Activated T-helper 9 cell treated with anti-CD3 and anti-CD28 coated beads, Interleukin-2, amount 50 U/mL, for 16 hours (primary cell): ENCODE results near the gene EVA1A.

Experiments used
- DNase-seq: peaks from one replicate; pipeline ENCODE4 v3.0.0-alpha.2; 2020; ENCODE audit warnings: low read depth

The EVA1A gene, protein sequence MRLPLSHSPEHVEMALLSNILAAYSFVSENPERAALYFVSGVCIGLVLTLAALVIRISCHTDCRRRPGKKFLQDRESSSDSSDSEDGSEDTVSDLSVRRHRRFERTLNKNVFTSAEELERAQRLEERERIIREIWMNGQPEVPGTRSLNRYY

DNA sequence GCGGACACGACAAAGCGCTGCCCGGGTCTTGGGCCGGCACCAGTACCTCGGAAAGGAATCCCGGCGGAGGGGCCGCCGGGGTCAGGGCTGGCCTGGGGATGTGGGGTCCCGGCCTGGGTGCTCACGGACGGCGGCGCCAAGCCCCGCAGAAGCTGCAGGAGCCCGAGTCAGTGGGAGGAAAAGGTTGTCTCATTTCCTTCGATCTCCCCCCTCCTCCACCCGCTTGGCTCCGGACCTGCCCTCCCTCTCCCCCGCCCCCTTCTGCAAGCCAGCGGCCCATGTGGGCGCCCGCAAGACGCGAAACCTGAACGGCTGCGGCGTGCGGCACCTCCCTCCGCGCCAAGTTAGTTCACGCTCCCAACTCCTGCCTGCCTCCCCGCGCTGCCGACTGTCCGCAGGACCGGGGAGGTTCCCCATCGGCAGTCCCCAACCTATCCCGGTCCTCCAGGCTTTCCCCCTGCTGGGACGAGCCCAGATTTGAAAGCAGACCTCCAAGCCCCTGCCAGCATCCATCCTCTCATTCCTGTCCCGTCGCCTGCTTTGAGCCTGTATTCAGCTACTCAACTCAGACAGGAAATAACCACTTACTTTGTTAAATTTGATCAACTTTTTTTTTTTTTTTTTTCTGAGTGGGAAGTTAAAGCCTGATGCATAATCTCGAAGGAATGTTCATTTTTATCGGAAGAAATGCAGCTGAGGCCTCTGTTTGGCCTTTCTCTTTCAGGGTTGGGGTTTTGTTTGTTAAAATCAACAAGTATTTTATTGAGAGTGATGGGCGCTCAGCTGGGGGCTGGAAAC, at the start of gene EVA1A:
Gene EVA1A (minus strand): TSS at position 172 of the 798 bp plus-strand sequence. CDS start 42,799 bp downstream, outside the sequence.
- DNase-seq = no peak

DNA sequence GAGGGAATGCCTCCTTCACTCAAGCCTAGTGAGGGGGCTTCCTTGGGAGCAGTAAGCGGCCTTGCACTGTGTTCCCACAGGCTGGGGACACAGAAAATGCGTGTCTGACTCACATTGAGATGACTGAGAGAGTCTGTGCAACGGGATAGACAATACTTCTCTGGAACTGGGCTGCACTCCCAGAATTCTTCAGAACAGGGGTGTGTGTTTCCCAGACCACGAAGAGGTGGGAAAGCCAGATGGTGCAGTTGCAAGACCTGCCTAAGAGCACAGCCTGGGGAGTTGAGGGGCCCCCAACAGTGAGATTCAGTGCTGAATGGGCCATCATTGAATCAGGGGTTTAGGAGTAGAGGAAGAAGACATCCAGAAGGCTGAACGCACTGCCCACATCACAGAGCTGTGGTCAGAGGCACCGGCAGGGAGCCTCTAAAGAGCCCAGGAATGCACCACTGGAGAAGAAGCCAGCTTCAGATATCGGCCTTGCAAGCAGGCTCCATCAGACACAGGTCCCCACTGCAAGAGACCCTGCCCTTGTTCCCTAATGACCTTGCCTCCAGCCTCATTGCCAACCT, 49.3 kb upstream of the EVA1A start:
- no peak for DNase-seq

- DNase-seq = no peak
Measured at GRCh38 chr2:75609334-75609689, 48.6 kb upstream of the EVA1A start.

DNA sequence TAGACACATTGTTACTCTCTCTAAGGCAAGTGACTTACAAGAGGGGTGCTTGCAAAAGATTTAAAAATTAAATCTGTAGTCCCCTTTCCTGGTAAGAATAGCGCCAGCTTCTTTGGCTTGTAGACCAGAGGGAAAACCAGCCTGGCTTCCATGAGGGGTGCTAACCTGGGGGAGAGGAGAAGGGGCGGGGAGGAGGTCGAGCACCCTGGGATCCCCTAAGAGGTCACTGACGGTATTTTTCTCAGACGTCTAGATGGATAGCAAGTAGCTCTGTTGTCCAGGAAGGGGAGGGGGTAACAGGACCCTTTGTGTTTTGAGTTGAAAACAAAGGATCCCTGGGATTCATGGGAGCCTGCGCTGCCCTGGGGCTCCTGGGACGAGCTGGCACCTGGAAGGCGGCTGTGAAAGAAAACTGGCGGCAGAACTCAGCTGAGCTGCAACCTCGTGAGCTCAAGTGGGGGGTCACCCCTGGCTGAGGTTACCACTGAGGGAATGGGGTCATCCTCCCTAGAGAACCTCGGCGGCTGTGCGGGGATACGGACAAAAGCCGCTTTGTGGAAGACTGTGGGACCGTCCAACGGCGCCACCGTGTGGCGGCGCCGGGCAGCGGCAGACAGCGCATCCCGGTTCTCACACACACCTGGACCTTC, 48.1 kb upstream of the EVA1A start:
- peak; percentile 23 for DNase-seq

DNA sequence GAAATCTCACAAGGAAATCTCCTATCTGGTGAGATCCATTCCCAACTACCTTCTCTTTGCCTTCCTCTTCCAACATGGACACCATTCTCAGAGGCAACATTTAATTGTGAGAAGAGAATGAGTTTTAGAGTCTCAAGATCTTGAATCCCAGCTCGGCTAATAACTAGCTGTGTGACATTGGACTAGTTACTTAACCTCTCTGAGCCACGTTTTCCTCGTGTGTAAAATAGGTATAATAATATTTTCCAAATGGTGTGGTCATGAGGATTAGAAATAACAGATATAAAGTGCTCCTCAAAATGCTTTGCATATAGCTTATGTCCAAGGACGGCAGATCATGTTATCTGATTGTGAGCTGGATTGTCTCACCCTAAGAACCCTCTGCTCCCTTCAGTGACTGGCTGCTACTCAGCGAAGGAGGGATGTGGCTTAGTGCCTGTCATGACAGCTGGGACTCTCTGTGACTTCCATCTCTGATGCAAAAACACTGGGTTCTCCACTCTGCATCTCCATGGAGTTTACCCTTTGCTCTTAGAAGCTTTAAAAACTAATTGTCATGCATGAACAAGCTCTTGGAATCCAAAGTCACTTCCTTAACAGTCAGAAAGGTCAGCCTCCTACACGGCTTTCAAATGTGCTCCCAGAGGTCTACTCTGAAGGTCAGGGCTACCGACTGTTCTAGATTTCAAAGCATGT, 47.4 kb upstream of the EVA1A start:
- no peak for DNase-seq

DNA sequence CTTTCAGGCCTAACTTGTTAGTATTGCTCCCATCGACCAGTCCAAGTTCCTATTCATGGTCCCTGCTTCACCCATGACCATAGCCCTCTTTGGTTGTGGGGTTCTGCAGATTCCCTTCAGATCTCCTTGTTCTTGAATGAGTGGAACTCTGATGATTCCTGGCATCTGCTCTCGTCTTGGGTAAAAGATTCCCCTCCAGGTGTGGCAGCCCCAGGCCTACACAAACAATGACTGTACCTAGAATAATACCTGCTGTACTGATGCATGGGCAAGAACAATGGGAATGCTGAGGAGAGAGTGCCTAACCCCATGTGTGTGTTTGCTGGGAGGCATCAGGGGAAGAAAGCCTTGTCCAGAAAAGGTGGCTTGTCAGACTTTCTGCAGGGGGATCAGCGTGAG, 46.7 kb upstream of the EVA1A start:
- DNase-seq = no peak

GRCh38 chr2:75606761-75607399, 46.1 kb upstream of the EVA1A start:
- DNase-seq = no peak

- DNase-seq = no peak
Measured at GRCh38 chr2:75605770-75606529, 45.2 kb upstream of the EVA1A start.

DNA sequence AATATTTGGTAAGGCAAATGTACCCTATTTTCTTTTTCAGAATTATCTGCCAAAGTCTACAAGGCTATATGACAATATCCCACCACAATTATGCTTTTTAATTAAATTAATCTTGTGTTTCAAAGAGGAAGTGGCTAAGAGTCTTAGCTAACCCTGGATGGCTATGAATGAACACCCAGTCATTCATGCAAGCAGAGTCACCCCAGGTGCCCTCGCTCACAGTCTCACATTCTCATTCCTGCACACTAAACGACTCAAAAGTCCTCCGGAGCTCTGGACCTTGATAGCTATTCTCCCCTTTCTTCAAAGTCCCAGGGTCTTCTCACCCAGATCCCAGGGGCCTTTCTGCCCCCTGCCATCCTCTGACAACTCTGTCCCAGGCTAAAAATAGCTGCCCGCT, 43.7 kb upstream of the EVA1A start:
- DNase-seq = no peak

DNA sequence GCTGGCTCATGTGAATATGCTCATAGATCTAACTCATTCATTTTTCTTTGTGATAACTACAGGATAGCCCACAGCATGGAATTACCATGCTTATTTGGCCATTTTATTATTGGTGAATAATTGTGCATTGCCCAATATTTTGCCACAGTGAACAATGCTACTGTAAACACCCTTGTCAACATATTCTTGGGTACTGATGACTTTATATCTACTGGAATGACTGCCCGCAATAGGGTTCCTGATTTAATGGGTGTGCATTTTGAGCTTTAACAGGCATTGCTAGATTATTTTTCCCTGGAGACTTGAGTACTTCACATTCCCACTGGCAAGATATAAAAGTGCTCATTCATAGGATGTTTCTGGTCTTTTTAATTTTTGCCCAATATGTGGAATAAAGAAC, 42.7 kb upstream of the EVA1A start:
- no peak for DNase-seq

DNA sequence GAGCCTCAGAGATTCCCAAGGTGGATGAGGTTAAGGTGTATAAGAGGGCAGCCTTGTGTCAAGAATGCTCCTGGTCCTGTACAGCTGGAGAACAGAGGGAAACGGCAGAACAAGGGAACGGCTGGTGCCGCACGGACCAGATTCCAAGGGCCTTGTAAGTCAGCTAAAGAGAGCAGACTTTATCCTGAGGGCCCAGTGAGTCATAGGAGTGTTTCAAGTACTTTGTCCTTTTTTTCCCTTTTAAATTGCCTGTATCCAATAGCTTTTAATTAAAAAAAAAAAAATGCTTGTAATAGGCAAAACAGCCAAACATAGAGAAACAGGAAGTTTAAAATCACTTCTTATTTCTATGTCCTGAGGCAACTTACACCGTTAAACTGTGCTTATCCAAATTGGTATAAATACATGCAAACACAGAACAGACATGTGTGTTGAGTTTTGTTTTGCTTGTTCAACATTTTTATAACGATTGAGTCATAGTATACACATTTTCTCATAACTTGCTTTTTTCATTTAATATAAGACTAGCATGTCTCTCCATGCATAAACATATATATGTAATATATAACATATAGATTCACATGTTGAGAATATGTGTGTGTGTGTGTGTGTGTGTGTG, 42.1 kb upstream of the EVA1A start:
- DNase-seq = no peak

- no peak for DNase-seq
Measured at GRCh38 chr2:75600461-75601011, 39.8 kb upstream of the EVA1A start.

GRCh38 chr2:75598589-75599155, 37.9 kb upstream of the EVA1A start:
- no peak for DNase-seq

DNA sequence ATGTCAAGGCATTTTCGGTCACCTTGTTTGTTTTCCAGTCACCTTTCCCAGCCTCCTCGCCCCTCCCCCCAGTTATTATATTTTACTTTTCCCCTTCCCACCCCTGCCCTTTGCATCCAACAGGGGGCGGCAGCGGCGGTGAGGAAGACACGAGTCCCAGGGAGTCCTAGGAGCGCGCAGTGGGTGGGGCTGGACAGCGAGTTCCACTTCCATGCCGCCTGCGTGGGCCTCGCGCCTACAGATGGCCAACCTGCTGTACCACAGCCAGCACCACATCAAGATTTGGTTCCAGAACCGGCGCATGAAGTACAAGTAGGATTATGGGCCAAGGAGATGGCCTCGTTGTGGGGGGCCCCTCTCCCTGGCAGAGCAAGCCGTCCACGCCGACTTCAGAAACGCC, 37.2 kb upstream of the EVA1A start:
- DNase-seq = no peak

GRCh38 chr2:75596784-75597183, 36.0 kb upstream of the EVA1A start:
- no peak for DNase-seq

DNA sequence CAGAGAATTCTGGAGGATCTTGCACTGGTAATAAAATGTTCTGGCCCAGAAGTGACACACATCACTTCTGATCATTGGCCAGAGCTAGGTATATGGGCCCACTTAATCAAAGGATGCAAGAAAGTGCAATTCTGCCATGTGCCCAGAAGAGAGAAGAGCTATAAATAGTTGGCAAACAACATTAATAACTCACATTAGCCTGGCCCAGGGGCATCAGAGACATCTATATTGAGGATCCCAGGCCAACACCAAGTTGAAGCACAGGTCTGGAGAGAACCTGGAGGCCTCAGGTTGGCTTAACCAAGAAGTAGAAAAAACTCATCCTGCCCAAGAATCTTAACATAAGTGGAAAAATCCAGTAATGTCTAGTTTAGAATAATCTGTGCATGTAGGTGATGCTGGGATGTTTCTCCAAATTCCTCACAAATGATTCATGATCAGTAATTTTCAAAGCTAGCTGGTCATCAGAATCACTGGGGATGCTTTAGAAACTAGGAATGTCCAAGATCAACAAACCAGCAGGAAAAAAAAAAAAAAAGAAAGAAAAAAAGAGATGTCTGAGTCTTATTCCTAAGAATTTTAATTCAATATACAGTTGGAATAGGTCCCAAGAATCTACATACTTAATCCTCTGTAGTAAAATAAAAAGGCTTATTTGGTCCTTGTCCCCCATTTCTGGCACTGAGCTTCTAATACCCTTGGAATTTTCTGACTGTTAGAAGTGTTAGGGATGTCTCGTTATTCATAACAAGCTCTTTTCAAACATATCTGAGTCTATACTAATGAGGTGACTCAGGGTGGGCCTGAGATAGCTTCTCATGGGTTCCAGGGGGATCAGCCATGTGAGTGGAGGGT, 35.0 kb upstream of the EVA1A start:
- no peak for DNase-seq

DNA sequence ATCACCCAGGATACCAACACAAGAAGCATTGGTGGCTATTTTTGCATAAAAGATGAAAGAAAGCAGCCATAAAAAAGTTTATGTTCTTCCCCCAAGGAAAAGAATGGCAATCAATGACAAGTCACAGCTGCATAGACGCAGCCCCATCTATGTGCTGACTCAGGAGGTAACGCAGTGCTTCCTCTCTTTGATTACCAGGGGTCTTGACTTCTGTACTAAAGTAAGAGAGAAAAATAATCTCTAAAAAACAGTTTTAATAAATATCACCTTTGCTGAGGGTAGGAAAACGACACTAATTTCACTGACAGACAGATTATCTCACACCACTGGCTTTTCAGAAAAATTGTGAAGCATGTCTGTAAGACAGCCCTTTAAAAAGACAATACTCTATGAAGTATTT, 33.9 kb upstream of the EVA1A start:
- DNase-seq = no peak

DNA sequence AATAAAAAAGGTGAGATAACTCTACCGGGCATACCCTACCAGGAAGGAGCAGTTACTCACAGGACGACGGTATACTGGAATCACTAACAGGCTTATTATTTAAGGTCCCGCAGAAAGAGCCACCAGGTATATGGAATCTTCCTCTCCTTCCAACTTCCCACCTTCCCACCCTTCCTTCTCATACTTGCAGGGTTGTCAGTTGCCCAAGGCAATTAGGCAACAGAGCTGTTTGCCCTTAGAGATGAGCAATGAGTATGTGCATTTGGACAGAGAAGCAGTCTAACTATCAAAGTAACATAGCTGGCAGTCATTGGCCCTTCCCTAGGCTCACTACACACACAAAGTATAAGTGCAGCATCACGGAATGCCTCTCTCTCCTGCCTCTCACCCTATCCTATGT, 32.1 kb upstream of the EVA1A start:
- no peak for DNase-seq

- DNase-seq = no peak
Measured at GRCh38 chr2:75592030-75592429, 31.3 kb upstream of the EVA1A start.
